ENCODE measurements around the gene FLAD1.

Gene FLAD1

DNA sequence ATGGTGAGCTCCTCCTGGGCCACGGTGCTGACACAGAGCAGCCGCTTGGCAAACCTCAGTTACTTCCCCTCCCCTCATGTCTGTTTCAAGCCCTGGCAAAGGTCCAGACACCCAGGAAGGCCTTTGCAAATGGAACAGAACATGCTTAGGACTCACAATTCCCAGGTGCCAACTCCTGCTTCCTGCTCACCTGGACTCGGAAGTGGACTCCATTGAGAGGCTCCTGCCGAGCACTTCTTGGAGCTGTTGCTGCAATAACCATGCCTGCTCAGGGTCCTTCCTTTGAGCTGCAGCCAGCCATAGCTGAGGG lies 39.7 kb downstream of the FLAD1 start:
- H3K4me3 ChIP-seq (ENCODE audit: low read depth, low read length), result no peak overlapping the region
- no peak for TF ChIP-seq CTCF (IDR thresholded peaks at IDR 0.05; ENCODE audit: low read depth, low read length, missing control alignments)
- no peak for DNase-seq (ENCODE audit: low read depth)
- in situ Hi-C loops (cut with HindIII; ENCODE audit: low sequenced_read_pairs), result no loop called here

DNA sequence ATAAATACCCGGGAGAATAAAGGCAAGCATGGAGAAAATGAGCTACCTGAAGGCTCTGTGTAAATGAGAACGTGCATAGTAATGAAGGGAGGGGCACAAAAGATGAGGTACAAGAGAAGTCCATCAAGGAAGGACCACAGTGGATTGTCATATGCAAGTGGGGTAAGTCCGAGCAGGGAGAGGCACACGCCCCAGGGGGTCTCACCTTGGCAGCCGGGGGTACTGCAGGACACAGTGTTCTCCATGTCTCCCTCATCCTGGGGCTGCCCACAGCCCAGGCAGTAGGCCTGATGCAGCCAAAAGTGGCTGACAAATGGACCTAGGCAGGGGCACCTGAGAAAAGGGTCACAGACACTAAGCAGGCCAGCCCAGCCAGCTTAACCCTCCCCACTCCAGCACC lies 40.5 kb downstream of the FLAD1 start:
- in situ Hi-C loops (cut with HindIII; ENCODE audit: low sequenced_read_pairs), result no loop called here
- TF ChIP-seq CTCF (IDR thresholded peaks at IDR 0.05; ENCODE audit: low read depth, low read length, missing control alignments), result no peak
- no peak for DNase-seq (ENCODE audit: low read depth)
- no peak overlapping the region for H3K4me3 ChIP-seq (ENCODE audit: low read depth, low read length)

GRCh38 chr1:155024315-155024714 lies 41.2 kb downstream of the FLAD1 start:
- no peak for DNase-seq (ENCODE audit: low read depth)
- H3K4me3 ChIP-seq (ENCODE audit: low read depth, low read length), result no peak overlapping the region
- no peak for TF ChIP-seq CTCF (IDR thresholded peaks at IDR 0.05; ENCODE audit: low read depth, low read length, missing control alignments)
- in situ Hi-C loops (cut with HindIII; ENCODE audit: low sequenced_read_pairs), result no loop called here

- DNase-seq (ENCODE audit: low read depth), result no peak
- H3K4me3 ChIP-seq (ENCODE audit: low read depth, low read length), result no peak overlapping the region
- no peak for TF ChIP-seq CTCF (IDR thresholded peaks at IDR 0.05; ENCODE audit: low read depth, low read length, missing control alignments)
- in situ Hi-C loops (cut with HindIII; ENCODE audit: low sequenced_read_pairs), result no loop called here
Measured at GRCh38 chr1:155026154-155026553, 43.0 kb downstream of the FLAD1 start.

DNA sequence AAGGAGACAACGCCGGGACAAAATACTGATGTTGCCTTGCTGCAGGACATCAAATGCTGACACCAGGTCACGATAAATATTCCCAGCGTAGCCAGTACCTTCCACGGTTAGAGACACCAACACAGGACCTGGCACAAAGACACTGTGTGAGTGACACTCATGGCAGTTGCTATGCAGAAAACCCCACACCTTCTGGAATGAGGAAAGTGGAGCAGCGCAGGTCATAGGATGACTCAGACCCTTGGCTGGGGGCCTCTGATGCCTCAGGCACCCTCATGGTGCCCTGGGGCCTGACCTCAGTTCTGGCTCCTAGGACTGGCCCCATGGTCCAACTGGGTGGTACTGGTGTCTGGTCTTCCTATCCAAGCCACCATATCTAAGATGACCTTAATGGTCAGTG lies 43.4 kb downstream of the FLAD1 start:
- in situ Hi-C loops (cut with HindIII; ENCODE audit: low sequenced_read_pairs), result no loop called here
- no peak overlapping the region for H3K4me3 ChIP-seq (ENCODE audit: low read depth, low read length)
- TF ChIP-seq CTCF (IDR thresholded peaks at IDR 0.05; ENCODE audit: low read depth, low read length, missing control alignments), result no peak
- DNase-seq (ENCODE audit: low read depth), result no peak

DNA sequence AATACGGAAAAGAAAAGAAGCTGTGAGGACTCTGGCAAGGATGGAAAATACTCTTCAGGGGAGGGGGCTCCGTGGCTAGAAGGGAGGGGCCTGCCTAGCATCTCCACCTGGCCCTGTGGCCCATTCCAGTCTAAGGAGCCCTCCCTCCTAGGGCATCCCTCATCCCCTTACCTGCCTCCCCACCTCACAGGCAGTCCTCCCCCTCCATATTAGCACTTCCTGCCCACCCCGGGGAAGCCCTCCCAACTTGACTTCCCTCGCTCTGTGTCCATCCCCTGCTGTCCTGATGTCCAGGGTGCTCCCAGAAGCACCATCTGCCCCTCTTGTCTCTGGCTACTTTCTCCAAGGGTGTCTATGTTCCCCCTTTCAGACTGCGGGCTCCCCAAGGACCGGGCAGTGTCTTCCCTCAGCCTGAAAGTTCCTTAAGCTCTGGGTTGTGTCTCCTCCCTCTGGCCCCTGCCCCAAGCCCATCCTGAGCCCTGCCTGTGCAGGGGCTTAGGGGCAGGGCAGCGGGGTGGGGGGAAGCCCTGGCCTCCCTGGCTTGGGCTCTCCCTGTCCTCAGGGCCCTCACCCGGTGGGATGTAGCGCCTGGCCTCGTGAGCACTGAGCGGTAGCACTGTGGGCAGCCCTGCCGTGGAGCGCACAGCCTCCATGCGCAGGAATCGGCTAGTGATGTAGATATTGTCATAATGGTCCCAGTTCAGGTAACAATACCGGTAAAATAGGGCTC lies 46.5 kb downstream of the FLAD1 start:
- DNase-seq (ENCODE audit: low read depth), result no peak
- in situ Hi-C loops (cut with HindIII; ENCODE audit: low sequenced_read_pairs), result no loop called here
- no peak overlapping the region for H3K4me3 ChIP-seq (ENCODE audit: low read depth, low read length)
- no peak for TF ChIP-seq CTCF (IDR thresholded peaks at IDR 0.05; ENCODE audit: low read depth, low read length, missing control alignments)

All from astrocyte of the cerebellum (primary cell).